PC-9 (cell line): ENCODE results near the gene ALAD.

Experiments used
- EZH2 ChIP-seq: fragments of 200-600 bp; sonication (generic); IDR thresholded peaks from 2 replicates; pipeline ENCODE4 v1.8.0; 2017; ENCODE audit warnings: antibody characterized with exemption, low read depth
- TF ChIP-seq, protein P1 (sequence below): fragments of 200-600 bp; sonication (generic); conservative IDR thresholded peaks from 2 replicates; pipeline ENCODE4 v1.6.1; 2017; ENCODE audit warnings: mixed run types, antibody characterized with exemption, mild to moderate bottlenecking, moderate library complexity

DNA sequence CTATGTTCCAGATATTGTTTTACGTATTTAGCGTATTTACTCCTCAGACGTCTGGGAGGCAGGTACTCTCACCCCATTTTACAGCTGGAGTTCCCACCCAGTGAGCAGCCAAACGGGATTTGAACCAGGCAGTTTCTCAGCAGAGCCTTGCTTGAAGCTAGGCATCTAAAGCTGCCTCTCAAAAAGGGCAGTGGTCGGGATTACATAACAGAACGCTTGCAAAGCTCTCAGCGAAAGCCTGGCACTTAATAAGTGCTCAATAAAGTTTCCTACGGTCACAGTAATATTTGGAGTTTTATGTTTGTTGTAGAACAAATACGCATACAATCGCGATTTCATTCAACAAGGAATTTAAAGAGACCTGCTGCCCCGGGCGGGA, 52.0 kb downstream of the ALAD start:
- TF ChIP-seq, protein P1, sequence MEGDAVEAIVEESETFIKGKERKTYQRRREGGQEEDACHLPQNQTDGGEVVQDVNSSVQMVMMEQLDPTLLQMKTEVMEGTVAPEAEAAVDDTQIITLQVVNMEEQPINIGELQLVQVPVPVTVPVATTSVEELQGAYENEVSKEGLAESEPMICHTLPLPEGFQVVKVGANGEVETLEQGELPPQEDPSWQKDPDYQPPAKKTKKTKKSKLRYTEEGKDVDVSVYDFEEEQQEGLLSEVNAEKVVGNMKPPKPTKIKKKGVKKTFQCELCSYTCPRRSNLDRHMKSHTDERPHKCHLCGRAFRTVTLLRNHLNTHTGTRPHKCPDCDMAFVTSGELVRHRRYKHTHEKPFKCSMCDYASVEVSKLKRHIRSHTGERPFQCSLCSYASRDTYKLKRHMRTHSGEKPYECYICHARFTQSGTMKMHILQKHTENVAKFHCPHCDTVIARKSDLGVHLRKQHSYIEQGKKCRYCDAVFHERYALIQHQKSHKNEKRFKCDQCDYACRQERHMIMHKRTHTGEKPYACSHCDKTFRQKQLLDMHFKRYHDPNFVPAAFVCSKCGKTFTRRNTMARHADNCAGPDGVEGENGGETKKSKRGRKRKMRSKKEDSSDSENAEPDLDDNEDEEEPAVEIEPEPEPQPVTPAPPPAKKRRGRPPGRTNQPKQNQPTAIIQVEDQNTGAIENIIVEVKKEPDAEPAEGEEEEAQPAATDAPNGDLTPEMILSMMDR, result no peak
- no peak for TF ChIP-seq EZH2
